HG02981 (cell line): Measurements from ENCODE around the gene ARHGAP10.
A peak's percentile ranks its signal among the peaks of the same experiment; 100 is the strongest.

Source experiments
- ATAC-seq: cut with Tn5 transposase; IDR thresholded peaks from one replicate; pipeline ENCODE4 v1.9.1; 2021; ENCODE audit warnings: mild to moderate bottlenecking, moderate library complexity; ENCODE audit not compliant: unreplicated experiment

The ARHGAP10 gene

GRCh38 chr4:147824316-147824715 lies 92.4 kb downstream of the ARHGAP10 start:
- ATAC-seq = no peak

- ATAC-seq = no peak
Measured at GRCh38 chr4:147824884-147825283, 93.0 kb downstream of the ARHGAP10 start.

GRCh38 chr4:147825451-147826287 lies 93.8 kb downstream of the ARHGAP10 start:
- ATAC-seq = no peak

- no peak for ATAC-seq
Measured at GRCh38 chr4:147826288-147826646, 94.4 kb downstream of the ARHGAP10 start.

GRCh38 chr4:147828331-147828905 lies 96.5 kb downstream of the ARHGAP10 start:
- no peak for ATAC-seq

GRCh38 chr4:147829401-147830101 lies 97.7 kb downstream of the ARHGAP10 start:
- no peak for ATAC-seq

GRCh38 chr4:147830102-147830463 lies 98.2 kb downstream of the ARHGAP10 start:
- no peak for ATAC-seq

- no peak for ATAC-seq
Measured at GRCh38 chr4:147830987-147831386, 99.1 kb downstream of the ARHGAP10 start.

GRCh38 chr4:147831551-147832171 lies 99.8 kb downstream of the ARHGAP10 start:
- ATAC-seq = no peak

- no peak for ATAC-seq
Measured at GRCh38 chr4:147833254-147833653, 101.4 kb downstream of the ARHGAP10 start.

GRCh38 chr4:147833741-147834140 lies 101.9 kb downstream of the ARHGAP10 start:
- ATAC-seq = no peak

GRCh38 chr4:147834480-147834879 lies 102.6 kb downstream of the ARHGAP10 start:
- no peak for ATAC-seq

GRCh38 chr4:147836807-147837206 lies 104.9 kb downstream of the ARHGAP10 start:
- no peak for ATAC-seq

GRCh38 chr4:147837435-147837834 lies 105.5 kb downstream of the ARHGAP10 start:
- ATAC-seq = no peak

GRCh38 chr4:147837854-147838253 lies 106.0 kb downstream of the ARHGAP10 start:
- ATAC-seq = no peak

- no peak for ATAC-seq
Measured at GRCh38 chr4:147839200-147839599, 107.3 kb downstream of the ARHGAP10 start.

GRCh38 chr4:147839663-147840062 lies 107.8 kb downstream of the ARHGAP10 start:
- ATAC-seq = no peak

GRCh38 chr4:147840838-147841738 lies 109.2 kb downstream of the ARHGAP10 start:
- ATAC-seq = peak; percentile 83

- no peak for ATAC-seq
Measured at GRCh38 chr4:147842573-147842972, 110.7 kb downstream of the ARHGAP10 start.

GRCh38 chr4:147843162-147843561 lies 111.3 kb downstream of the ARHGAP10 start:
- peak; percentile 45 for ATAC-seq
